Lung (tissue), 12 donors: ENCODE measurements around the gene GPRC5A. TPM values are rescaled to one million over a fixed set of nuclear protein-coding genes. Genes with fewer than 3 reads are reported as not detected.

ENCODE experiments used
- ATAC-seq: fragments of 200-7000 bp; cut with Tn5 transposase; one replicate; pipeline ENCODE4 v1.9.1; 2020; ENCODE audit warnings: moderate number of reproducible peaks; ENCODE audit not compliant: insufficient read depth, low FRiP score
- DNase-seq, 3 donors: peaks; one replicate each; pipeline ENCODE4 v3.0.0-alpha.2; 2013 to 2017
- H3K27ac ChIP-seq, 2 donors: one replicate each; pipeline ENCODE4 v1.5.1; 2013; ENCODE audit warnings: mild to moderate bottlenecking in 2 of 2, moderate library complexity in 2 of 2, control low read depth in 1 of 2, inconsistent platforms in 1 of 2, low read depth in 1 of 2, low read length in 1 of 2
- H3K27me3 ChIP-seq, 3 donors: one replicate each; pipeline ENCODE4 v1.5.1; 2013; ENCODE audit warnings: low read length in 2 of 3; ENCODE audit not compliant: control insufficient read depth in 3 of 3, insufficient read depth in 3 of 3
- H3K36me3 ChIP-seq, 4 donors: one replicate each; pipeline ENCODE4 v1.5.1; 2013; ENCODE audit warnings: low read length in 4 of 4, mild to moderate bottlenecking in 1 of 4, moderate library complexity in 1 of 4; ENCODE audit not compliant: control insufficient read depth in 4 of 4, insufficient read depth in 4 of 4
- H3K4me1 ChIP-seq, 5 donors: one replicate each; pipeline ENCODE4 v1.5.1; 2013; ENCODE audit warnings: low read length in 5 of 5, mild to moderate bottlenecking in 2 of 5, moderate library complexity in 1 of 5; ENCODE audit not compliant: control insufficient read depth in 5 of 5, insufficient read depth in 5 of 5
- H3K4me3 ChIP-seq: one replicate; pipeline ENCODE4 v1.5.1; 2013; ENCODE audit warnings: mild to moderate bottlenecking, control low read depth, moderate library complexity
- H3K9ac ChIP-seq, 2 donors: one replicate each; pipeline ENCODE4 v1.5.1; 2013; ENCODE audit warnings: low read length in 2 of 2, control low read depth in 1 of 2; ENCODE audit not compliant: insufficient read depth in 1 of 2
- H3K9me3 ChIP-seq, 4 donors: one replicate each; pipeline ENCODE4 v1.5.1; 2013; ENCODE audit warnings: low read length in 3 of 4, mild to moderate bottlenecking in 1 of 4, moderate library complexity in 1 of 4; ENCODE audit not compliant: control insufficient read depth in 4 of 4, insufficient read depth in 3 of 4
- WGBS, 2 donors: extraction: QIAGEN DNeasy Blood & Tissue Kit; methylation state at CpG; one replicate each; pipeline ENCODE4 v1.1.7; 2013; 5-methylcytosine and 5-hydroxymethylcytosine counted together
- polyA plus RNA-seq, 2 donors: library from polyadenylated mRNA; stranded (reverse); fragments of 200-250 nt; gene quantifications; one replicate each; pipeline ENCODE4 v1.2.1, GENCODE V29; 2013
- total RNA-seq, 2 donors: library from RNA; depleted of rRNA in 1 of 2; stranded (reverse); fragments of >200 nt in 1 of 2; gene quantifications; one replicate each; pipeline ENCODE4 v1.2.1, GENCODE V29; 2014 to 2021
- TF ChIP-seq, protein P1 (sequence below): IDR thresholded peaks from 2 replicates; pipeline ENCODE4 v1.5.1; 2012; ENCODE audit warnings: mild to moderate bottlenecking; ENCODE audit errors: control extremely low read depth, extremely low read depth
- donor health status: control.
- donor health status: control.
- donor health status: Bipolar disorder and iron deficiency.
- donor health status: healthy.
- donor health status: DM: yes; HTN: yes; CAD: no.

Gene GPRC5A
- total and polyA plus RNA-seq, 4 donors, result 117 to 418 (median 172) TPM

DNA sequence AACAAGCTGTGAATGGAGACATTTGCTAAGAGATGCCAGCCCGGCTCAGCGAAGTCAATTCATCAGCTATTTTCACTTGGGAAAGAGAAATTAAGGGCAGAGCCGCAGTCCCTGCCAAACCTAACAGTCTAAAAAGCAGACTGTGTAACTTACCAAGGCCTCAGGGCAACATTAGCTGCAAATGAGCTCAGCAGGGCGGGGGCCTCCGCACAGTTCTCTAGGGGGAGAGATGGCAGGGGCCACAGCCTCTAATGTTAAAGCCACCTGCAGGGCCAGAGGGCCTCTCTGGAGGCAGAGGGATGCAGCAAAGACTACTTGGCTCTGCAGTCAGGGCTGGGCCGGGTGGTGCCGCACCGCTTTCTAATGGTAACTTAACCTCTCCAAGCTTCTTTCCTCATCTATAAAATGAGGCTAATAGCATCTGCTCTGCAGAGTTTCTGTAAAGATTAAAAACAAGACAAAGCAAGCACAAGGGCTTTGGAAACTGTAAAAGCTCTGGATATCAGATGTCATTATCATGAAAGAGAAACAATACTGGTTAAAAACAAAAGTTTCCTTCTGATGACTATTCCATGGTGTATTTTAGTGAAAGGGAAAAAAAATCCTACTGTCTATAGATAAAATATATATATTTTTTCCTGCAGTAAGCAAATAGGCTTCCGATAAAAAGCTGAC is 13.4 kb upstream of the GPRC5A start:
- 87 to 89% methylated on average over 9 of the region's 9 CpGs for WGBS, 2 donors
- Histone ChIP-seq H3K27me3 (no peaks in the 10 kb centered on the region), H3K36me3 (no peaks in the 10 kb centered on the region), H3K4me1 (peaks cover 0 to 6% (median 0%) of the 10 kb centered on the region in 5 donors), H3K4me3 (no peak overlapping the region), H3K27ac (no peak overlapping the region), H3K9me3 (no peaks in the 10 kb centered on the region), H3K9ac (no peak overlapping the region)
- ATAC-seq, result no peak
- no peak for DNase-seq
- TF ChIP-seq, protein P1, sequence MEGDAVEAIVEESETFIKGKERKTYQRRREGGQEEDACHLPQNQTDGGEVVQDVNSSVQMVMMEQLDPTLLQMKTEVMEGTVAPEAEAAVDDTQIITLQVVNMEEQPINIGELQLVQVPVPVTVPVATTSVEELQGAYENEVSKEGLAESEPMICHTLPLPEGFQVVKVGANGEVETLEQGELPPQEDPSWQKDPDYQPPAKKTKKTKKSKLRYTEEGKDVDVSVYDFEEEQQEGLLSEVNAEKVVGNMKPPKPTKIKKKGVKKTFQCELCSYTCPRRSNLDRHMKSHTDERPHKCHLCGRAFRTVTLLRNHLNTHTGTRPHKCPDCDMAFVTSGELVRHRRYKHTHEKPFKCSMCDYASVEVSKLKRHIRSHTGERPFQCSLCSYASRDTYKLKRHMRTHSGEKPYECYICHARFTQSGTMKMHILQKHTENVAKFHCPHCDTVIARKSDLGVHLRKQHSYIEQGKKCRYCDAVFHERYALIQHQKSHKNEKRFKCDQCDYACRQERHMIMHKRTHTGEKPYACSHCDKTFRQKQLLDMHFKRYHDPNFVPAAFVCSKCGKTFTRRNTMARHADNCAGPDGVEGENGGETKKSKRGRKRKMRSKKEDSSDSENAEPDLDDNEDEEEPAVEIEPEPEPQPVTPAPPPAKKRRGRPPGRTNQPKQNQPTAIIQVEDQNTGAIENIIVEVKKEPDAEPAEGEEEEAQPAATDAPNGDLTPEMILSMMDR, result no peak

DNA sequence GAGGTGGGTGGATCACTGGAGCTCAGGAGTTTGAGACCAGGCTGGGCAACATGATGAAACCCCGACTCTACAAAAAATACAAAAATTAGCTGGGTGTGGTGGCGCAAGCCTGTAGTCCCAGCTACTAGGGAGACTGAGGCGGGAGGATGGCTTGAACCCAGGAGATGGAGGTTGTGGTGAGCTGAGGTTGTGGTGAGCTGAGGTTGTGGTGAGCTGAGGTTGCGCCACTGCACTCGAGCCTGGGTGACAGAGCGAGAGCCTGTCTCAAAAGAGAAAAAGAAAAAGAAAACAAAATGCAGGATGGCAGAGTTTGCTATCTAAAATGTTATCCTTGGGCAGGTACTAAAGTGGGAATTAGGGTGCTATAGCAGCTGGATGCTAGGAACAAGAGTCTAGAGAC is 10.8 kb upstream of the GPRC5A start:
- TF ChIP-seq, protein P1, result no peak
- H3K27ac ChIP-seq, result no peak overlapping the region
- no peaks in the 10 kb centered on the region for H3K36me3 ChIP-seq
- no peak overlapping the region for H3K9ac ChIP-seq
- H3K27me3 ChIP-seq, result no peaks in the 10 kb centered on the region
- peaks cover 0 to 6% (median 0%) of the 10 kb centered on the region in 5 donors for H3K4me1 ChIP-seq
- ATAC-seq (no peak), DNase-seq (no peak)
- 51 to 69% methylated on average over 6 of the region's 6 CpGs for WGBS, 2 donors
- H3K4me3 ChIP-seq, result no peak overlapping the region
- H3K9me3 ChIP-seq, result no peaks in the 10 kb centered on the region

DNA sequence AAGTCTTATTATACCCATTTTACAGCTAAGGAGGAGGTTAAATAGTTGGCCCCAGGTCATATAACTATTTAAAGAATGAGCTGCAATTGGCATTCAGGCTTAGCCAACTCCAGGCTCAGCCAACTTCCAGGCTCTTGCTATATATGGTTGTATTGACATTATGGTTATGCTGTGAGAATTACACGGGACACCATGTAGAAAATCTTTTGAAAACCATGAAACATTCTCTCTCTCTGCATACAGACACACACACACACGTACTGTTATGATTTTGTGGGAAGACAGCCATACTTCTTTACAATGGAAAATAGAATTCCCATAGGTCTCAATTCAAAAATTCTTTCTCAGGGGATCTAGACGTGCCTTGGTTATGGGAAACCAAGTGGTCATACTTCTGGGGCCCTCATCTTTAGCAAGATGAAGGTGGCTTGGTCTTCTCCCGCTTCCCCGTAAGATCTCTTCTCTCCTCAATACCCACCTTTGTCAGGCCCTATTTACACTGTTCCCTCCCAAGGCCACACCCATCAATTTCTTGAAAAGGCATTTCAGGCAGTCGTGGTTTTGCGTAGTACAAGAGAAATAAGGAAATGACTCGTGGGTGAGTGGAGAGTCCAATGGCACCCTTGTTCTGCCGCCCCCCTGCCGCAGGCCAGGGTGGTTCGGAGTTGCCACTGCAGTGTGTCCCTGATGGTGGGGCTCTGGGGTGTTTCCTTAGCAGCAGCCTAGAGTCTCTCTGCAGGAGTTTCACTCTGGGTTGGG is 10.0 kb upstream of the GPRC5A start:
- WGBS, 2 donors, result 59 to 70% methylated on average over 11 of the region's 11 CpGs
- H3K27me3 ChIP-seq, result no peaks in the 10 kb centered on the region

More for the DNA sequence above, 10.0 kb upstream of the GPRC5A start:
- DNase-seq, result no peak
- Histone ChIP-seq H3K9ac (no peak overlapping the region), H3K4me1 (peaks cover 0 to 6% (median 0%) of the 10 kb centered on the region in 5 donors), H3K4me3 (no peak overlapping the region), H3K27ac (no peak overlapping the region), H3K36me3 (no peaks in the 10 kb centered on the region), H3K9me3 (no peaks in the 10 kb centered on the region)
- no peak for ATAC-seq
- TF ChIP-seq, protein P1, result no peak
